ENCODE data around the gene SMURF2.

DNA sequence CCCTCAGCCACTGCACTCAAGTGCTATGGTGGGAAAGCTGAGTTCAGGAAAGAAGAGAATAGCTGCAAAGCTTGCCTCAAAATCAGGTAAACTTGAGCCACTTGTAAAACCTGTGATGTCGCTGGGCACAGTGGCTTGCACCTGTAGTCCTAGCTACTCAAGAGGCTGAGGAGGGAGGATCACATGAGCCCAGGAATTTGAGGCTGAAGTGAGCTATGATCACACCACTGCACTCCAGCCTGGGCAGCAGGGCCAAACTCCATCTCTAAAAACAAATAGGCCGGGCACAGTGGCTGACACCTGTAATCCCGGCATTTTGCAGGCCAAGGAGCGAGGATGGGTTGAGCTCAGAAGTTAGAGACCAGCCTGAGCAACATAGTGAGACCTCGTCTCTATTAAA is 26.4 kb upstream of the SMURF2 start:
- TF ChIP-seq CTCF (IDR thresholded peaks at IDR 0.05) (no peak), POLR2A (IDR thresholded peaks at IDR 0.05; ENCODE audit: low read depth) (no peak)

Measured in esophagus muscularis mucosa (tissue), 3 donors.